CMK (cell line): ENCODE measurements around the gene MTLN.
A peak's percentile ranks its signal among the peaks of the same experiment; 100 is the strongest.
"Not testable (repeated sequence)": the region's sequence is repeated elsewhere in the genome, so short reads cannot be mapped to it uniquely, and the experiment has no call there.

Source experiments
- DNase-seq: peaks from one replicate; pipeline ENCODE4 v3.0.0-alpha.2; 2010; ENCODE audit warnings: low read depth

The MTLN gene, protein sequence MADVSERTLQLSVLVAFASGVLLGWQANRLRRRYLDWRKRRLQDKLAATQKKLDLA

DNA sequence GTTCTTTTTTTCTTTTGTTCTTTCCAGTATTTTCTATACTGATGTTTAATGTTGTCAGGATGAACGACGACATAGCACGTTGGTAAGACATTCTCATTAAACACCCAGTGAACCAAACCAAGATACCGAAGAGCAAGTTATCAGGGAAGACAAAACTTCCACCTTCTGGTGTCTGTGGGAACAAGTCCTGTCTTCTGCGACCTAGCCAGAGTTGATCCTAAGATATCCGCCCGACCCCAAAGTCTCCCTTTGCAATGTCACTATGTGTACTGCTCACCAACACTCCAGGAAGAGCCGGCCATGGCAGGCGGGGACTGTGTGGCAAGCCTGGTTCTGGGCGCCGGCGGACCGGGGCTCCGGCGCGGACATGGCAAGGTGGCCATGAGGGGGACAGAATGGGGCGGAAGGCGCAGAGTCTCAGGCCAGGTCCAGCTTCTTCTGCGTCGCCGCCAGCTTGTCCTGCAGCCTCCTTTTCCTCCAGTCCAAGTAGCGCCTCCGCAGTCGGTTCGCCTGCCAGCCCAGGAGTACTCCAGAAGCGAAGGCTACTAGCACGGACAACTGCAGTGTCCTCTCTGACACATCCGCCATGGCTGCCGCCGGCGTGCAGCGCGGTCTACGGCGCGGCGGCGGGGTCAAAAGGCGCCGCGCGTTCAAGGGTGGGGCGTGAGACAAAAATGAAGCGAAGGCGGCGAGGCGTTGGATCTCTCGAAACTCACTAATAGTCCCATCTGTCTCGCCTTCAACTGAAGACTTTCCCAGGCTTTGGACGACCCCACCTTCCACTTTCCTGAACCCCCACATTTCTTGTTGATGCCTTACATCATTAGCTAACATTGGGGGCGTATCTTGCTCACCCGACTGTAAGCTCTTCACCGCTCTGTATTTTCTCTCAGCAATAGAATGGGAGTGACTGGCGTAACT lies at the start of gene MTLN:
TSS of gene MTLN (minus strand) at position 610 of the 921 bp plus-strand sequence. CDS start at position 588, 22 bp downstream.
- DNase-seq, result peak; percentile 64

DNA sequence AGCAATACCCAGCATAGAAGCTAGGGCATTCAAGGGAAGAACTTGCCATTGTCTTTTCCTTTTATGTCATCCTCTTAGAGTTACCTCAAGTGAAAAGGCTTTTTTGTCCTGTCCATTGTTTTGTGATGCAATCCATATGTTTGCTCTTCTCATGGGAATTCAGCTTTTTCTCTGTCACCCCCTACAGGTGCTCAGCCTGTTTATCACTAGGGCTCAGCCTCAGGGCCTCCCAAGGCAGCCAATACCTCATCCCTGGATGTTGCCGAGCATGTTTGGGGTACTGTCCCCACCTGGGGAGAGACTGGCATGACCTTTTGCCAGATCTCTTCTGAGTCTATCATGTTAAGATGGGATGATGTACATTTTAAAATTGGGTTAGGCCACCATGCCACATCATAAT lies 49.6 kb upstream of the MTLN start:
- DNase-seq, result not testable (repeated sequence)

DNA sequence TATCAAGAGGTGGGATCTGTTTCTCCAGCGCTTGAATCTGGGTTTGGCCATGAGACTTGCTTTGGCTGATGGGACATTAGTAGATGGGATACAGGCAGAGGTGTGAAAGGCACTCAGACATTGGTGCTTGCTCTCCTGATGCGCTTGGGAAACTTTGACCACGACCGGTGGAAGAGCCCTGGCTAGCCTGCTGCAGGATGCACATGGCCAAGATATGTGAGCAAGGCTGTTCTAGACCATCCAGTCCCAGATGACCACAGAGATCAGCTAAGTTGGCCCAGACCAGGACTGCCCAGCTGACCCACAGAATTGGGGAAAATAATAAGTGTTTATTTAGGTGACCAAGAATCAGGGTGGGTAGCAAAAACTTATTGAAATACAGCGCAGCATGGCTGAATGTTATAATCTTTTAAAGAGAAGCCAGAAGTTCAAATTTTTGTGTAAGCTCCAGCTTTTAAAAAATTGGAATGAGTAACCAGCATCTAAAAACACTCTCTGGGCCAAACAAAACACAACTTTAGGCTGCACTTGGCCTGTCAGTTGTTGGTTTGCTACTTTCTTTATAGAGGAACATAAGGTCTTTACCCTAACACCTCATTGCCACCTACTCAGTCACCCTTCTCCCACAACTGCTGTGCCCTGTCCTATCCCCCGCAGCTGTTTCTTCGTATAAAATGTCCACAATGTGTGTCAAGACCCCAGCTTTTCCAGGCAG lies 35.9 kb upstream of the MTLN start:
- not testable (repeated sequence) for DNase-seq

DNA sequence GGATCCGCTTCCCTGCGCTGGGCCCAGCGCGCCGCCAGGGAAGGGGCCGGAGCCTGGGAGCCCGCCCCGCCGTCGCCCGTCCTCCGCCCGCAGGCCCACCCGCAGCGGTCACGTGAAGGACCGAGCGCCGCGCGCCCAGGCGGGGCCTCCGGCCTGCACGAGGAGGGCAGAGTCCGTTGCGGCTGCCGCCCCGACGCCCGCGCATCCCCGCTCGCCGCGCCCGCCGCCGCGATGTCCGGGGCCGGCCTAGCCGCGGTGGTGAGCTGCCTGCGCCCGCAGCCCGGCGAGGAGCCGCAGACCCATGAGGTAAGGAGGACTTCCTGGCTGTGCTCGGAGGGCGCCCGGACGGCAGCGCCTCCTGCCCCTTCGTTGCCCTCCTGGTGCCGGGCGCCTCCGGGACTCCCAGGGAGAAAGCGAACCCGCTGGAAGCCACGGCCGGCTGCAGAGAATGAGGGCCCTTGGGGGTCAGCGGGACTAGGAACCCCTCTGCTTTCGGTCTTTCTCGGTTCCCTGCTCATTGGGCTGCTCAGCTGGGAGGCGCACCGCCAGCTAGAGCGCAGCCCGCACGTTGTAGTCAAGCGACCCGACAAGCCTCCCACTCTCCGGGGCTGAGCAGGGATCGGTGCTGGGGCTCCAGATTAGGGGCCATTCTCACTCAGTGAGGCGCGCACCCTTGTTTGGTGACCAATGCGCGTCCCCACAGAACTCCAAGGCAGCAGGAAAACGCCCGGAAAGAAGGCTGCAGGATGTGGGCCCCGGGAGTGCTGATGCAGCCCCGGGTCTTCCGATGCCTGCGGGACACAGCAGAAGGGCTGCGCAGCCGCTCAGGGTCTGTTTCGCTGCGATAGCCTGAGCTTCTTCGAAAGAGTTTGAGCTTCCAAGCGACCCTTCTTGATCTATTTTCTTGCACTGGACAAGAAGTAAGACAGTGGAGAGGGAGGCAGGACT lies 33.4 kb upstream of the MTLN start:
- DNase-seq, result not testable (repeated sequence)

DNA sequence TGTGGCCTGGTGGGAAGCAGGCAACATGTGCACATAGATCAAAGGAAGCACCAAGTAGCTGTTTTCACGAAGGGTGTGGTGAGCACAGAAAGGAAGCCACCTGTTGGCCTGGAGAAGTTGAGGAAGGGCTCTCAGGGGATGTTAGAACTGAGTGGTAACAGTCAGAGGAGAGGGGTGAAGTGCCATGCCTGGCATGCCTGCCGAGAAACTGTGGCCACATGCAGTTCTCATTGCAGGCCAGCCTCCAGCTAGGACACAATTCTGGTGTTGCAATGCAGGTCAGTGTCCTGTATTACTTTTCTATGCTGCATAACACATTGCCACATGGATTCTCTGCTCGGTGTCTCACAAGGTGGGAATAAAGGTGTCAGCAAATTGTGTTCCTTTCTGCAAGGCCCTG lies 30.9 kb upstream of the MTLN start:
- DNase-seq, result not testable (repeated sequence)

DNA sequence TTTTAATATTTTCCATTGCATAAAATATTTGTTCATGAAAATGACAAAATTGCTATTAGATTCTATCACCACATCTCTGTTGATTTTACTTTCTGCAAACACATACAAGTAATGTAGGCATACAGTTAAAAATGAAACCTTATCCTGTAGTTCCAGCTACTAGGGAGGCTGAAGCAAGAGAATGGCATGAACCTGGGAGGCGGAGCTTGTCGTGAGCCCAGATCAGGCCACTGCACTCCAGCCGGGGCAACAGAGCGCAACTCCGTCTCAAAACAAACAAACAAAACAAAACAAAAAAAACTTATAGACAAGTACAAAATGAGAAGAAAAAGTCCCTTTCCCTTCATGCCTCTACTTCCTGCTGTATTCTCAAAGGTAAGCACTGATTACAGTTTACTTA lies 22.2 kb upstream of the MTLN start:
- DNase-seq, result not testable (repeated sequence)

DNA sequence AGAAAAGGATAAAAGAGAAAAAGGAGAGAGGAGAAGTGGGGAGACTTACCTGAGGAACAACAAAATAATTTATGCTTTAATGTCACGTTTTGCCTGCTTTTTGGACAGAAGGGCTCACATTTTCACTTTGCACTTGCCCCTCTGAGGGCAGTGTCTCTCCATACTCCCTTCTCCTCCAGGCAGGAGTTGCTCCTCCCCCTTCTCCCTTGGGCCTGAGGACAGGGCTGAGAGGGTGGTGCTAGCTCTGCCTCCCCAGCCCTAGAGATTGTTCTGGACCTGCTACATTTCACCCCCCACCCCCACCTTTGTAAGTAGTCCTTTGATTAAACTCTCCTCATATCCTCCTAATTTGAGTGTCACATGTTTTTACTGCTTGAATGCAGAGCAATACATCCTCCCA lies 17.5 kb upstream of the MTLN start:
- not testable (repeated sequence) for DNase-seq

DNA sequence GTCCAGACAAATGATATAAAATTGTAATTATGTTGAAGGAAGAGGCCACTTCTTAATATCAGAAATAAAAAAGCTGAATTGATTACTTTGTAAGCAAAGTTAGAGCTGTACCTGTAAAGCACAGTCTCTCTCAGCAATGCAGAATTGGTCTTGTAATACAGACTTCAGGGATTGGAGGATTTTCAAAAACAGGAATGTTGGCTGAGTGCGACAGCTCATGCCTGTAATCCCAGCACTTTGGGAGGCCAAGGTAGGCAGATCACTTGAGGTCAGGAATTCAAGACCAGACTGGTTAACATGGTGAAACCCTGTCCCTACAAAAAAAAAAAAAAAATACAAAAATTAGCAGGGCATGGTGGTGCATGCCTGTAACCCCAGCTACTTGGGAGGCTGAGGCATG lies 10.3 kb upstream of the MTLN start:
- DNase-seq, result not testable (repeated sequence)

DNA sequence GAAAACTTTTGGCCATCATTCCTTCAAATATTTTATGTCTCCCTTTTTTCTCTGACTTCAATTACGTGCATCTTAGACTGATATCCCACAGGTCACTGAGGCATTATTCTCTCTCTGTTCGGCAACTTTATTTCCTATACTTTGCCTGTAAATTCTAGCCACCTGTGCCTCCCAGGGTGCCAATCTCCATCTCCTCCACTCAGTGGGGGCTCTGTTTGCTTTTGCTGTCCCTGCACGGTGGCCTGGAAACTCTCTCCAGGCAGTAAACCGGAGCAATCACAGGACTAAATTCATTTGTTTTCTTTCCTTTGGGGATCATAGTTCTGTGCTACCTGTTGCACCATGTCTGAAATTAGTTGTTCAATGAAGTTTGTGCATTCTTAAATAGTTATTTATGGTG lies 9.6 kb upstream of the MTLN start:
- DNase-seq, result no peak

DNA sequence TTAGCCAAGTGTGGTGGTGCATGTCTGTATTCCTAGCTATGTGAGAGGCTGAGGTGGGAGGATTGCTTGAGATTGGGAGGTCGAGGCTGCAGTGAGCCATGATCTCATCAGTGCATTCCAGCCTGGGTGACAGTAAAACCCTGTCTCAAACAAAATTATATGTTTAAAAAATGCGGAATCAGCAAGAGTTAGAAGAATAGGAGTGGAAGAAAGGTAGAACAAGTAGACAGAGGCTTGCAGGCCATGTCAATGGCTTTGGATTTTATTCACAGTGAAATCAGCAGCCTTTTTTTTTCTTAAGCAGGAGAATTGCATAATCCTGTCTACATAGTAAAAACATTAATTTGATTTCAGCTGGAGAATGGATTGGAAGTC lies 7.8 kb upstream of the MTLN start:
- no peak for DNase-seq

DNA sequence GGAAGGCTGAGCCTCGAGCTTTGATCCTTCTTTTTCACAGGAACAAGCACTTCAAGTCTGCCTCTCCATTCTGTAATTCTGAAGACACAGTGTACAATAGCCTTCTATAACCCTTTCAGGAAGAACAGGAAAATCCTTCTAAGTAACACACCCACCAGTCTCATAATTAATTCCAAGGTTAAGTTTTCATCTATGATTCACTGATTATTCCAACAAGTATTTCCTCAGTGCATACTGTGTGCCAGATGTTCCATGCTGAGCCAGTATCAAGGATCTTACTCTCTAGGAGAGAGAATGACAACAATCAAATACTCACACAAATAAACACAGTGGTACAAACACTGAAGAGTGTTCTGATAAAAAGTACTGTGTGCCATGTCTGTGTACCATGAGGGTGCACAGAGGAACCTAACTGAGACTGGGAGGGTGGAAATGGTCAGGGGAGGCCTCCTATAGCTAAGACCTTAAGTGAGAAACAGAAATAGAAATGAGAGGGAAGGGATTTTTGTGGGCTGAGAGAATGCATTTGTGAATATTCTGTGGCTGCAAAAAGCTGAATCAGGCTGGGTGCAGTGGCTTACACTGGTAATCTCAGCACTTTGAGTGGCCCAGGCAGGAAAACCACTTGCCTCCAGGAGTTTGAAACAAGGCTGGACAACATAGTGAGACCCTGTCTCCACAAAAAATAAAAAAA lies 7.3 kb upstream of the MTLN start:
- no peak for DNase-seq

DNA sequence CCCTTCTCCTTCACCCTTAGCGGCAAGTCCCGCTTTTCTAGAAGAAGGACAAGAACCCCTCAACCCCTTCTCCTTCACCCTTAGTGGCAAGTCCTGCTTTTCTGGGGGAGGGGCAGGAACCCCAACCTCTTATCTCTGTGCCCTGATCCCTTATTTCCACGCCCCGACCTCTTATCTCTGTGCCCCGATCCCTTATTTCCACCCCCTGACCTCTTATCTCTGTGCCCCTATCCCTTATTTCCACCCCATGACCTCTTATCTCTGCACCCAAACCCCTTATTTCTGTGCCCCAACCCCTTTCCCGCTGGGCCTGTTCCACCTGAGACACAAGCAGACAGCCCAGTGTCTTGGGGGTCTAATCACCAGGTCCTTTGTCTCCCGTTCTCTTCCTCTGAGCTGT lies 6.5 kb upstream of the MTLN start:
- not testable (repeated sequence) for DNase-seq

DNA sequence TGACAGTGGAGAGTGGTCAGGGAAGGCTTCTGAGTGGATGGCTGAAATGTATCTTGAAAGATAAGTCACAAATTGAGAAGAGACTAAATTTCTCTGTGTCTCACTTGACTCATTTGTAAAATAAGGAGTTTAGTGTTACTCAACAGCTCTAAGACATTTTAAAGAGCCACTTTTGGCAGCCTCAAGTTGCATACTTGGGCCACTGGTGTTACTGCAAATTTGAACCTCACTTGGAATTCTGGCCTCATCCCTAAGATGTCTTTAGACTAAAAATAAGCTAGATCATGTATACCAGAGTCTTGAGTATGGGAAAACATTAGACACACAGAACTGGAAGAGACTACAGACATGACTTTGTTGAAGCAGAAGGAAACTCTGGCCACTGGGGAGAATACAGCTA lies 4.5 kb upstream of the MTLN start:
- DNase-seq, result no peak

DNA sequence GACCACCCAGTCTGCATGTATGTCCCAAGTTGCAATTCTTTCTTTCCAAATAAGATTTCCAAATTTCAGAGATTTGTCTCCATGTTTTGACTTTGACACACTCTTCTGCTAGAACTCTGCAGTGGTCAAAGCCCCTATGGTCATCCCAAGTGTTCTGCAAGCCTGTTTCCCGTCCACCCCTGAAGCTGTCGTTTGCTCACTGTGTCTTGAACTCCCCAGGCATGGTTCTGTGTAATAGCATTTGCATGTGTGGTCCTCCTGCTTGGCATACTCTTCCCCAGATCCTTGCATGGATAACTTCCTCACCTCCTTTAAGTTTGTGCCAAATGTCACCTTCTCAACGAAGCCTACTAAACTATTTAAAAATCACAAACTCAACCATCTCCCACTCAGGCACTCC lies 3.9 kb upstream of the MTLN start:
- no peak for DNase-seq

DNA sequence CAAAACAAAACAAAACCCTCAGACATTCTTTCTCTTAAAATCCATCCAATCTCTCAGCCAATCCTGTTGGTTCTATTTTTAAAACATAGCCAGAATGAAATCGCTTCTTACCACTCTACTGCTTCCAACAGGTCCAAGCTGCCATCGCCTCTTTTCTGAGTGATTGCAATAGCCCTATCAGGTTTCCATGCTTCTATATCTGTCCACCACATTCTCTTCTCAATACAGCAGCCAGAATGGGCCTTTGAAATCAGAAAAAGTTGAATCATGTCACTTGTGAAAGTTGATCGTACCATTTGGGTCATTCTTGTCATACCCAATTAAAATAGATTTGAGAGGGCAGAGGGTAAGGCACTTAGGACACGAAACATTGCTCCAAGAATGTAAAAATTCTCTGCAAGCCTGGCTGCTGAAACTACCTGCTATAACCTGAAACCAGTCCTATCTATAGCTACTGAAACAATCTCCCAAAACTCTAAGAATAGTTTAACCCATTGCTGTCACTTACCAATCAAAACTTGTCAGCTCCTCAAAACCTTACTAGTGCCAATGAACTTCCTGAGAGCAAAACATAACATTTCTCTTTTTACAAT lies 3.3 kb upstream of the MTLN start:
- DNase-seq, result no peak

DNA sequence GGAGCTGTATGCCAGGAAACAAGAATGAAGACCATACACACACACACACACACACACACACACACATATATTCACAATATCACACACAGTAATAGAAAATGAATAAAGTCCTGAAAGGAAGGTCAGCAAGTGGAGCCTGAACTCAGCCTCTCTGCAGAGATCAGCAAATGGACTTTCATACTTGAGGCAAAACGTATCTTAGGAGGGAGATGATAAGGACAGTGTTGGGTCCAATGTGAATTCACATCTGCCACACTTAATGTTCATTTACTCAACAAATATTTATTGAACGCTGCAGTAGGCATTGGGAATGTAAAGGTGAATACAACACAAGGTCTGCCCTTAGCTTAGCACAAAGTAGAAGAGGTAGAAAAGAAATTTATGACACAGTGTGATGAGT lies 2.7 kb upstream of the MTLN start:
- DNase-seq, result no peak

DNA sequence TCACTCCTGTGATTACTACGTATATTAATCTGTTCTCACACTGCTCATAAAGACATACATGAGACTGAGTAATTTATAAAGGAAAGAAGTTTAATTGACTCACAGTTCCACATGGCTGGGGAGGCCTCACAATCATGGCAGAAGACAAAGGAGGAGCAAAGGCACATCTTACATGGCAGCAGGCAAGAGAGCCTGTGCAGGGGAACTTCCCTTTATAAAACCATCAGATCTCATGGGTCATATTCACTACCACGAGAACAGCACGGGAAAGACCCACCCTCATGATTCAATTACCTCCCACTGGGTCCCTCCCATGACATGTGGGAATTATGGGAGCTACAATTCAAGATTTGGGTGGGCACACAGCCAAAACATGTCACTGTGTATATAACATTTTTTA lies 1.2 kb upstream of the MTLN start:
- DNase-seq, result not testable (repeated sequence)

DNA sequence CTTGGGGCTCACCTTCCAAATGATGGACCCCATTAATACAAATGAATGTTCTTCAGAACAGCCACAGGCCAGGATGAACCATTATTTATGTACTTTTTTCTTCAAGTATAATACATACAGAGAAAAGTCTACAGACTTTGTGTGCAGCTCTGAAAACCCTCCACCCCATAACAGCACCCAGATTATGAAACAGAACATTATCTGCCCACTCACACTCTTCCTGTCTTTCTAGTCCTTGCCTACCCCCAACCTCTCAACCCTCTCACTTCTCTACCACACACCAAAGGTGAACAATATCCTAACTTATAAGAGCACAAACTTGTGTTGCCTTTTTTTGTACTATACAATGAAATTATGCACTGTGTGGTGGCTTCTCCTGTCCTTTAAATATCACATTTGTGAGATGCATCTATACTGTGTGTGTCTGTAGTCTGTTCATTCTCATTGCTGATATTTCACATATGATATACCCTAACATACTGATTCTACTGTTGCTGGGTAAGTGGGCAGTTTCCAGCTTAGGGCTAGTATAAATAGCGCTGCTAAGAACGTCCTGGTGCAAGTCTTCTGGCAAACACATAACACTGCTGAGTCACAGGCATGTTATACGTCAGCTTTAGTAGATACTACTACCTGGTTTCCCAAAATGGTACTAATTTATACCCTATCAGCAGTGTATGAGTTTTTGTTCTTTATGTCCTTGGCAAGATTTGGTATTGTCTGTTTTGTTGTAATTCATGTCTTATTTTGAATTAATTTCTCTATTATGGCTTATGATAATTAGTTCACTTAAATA lies 6.5 kb downstream of the MTLN start:
- DNase-seq, result no peak

DNA sequence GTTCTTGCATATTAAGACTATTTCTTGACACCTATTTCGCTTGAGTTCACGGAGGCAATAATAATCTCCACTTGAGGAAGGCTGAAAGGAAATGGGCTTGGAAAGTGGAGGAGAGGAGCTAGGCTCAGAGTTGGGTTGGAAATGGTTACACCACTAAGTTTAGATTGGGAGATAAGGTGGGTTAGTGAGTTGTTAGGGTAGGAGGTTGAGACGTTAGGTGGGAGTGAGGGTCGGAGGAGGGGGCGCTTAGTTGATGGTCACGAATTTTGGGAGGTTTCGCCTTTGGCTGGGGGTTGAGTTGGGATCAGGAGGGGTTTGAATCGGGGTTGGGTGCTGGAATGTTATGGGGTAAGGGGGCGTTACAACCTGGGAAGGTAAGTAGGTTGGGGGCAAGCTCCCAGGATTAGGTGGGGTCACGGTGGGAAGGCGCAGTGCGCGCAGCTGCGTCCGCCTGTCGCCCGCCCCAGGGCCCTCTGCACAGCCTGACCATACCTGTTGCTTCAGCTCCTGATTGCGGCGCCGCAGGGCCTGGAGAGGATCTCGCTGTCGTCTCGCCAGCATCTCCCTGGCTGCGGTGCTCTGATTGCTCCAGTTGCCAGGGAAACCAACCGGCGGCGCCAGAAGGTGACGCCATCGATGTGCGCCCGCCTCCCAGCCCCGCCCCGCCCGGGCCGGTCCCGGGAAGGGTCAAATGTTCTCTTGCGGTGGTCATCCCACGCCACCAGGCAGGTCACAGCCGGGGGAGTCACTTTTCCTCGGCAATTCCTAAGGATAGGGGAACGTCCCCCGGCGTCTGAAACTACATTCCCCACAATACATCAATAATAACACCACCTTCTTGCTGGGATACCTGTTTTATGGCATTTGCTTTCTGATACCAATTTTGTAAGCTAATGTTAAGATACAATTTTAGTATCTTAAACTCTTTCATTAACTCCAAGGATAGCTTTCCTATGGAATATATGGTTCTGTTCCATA lies 7.7 kb downstream of the MTLN start, which contains the start of gene NPHP1:
TSS of gene NPHP1 (minus strand) at position 606 of the 978 bp plus-strand sequence. CDS start at position 561, 45 bp downstream.
- no peak for DNase-seq
